MG63 (cell line): Measurements from ENCODE around the gene MEF2D. TPM values are rescaled to one million over a fixed set of nuclear protein-coding genes. Genes with fewer than 3 reads are reported as not detected.

Experiments
- DNase-seq: peaks from one replicate; pipeline ENCODE4 v3.0.0-alpha.2; 2020
- H3K27me3 ChIP-seq: fragments of 250-450 bp; sonication (Bioruptor Pico); 2 replicates; pipeline ENCODE4 v1.5.1; 2020; ENCODE audit warnings: mild to moderate bottlenecking, moderate library complexity
- H3K36me3 ChIP-seq: fragments of 250-450 bp; sonication (Bioruptor Pico); 2 replicates; pipeline ENCODE4 v1.5.1; 2020; ENCODE audit warnings: mild to moderate bottlenecking, moderate library complexity
- H3K4me3 ChIP-seq: fragments of 250-450 bp; sonication (Bioruptor Pico); 2 replicates; pipeline ENCODE4 v1.5.1; 2020; ENCODE audit warnings: mild to moderate bottlenecking, moderate library complexity
- H3K9me3 ChIP-seq: fragments of 250-450 bp; sonication (Bioruptor Pico); 2 replicates; pipeline ENCODE4 v1.5.1; 2020; ENCODE audit warnings: mild to moderate bottlenecking, moderate library complexity
- total RNA-seq: library from RNA; depleted of rRNA; stranded (reverse); fragments of >200 nt; shearing (Covaris generic); gene quantifications from 2 replicates; pipeline ENCODE4 v1.2.3, GENCODE V29; 2014; ENCODE audit warnings: low replicate concordance; rRNA removed

MEF2D gene
- 3.4 and 11.7 TPM in 2 replicates for total RNA-seq

DNA sequence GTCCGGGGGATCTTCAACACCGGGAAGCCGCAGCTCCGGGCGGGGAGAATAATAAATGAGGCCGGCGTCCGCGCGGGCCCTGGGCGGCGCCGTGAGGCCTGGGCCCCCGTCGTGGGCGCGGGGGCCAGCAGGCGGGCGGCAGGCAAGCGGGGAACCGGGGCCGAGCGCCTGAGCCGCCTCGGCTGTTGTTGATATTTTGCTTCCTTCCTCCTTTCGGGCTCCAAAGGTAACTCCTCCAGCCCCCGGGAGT, at the start of gene MEF2D:
Gene MEF2D, minus strand, starts transcription at position 233 of the 250 bp plus-strand sequence. CDS start 17,483 bp downstream, outside the sequence.
- Histone ChIP-seq H3K27me3 (no peaks in the 10 kb centered on the region), H3K4me3 (peak within 1 kb of the TSS; percentile 84), H3K36me3 (peaks cover 18% of the 10 kb centered on the region), H3K9me3 (no peaks in the 10 kb centered on the region)
- no peak for DNase-seq

DNA sequence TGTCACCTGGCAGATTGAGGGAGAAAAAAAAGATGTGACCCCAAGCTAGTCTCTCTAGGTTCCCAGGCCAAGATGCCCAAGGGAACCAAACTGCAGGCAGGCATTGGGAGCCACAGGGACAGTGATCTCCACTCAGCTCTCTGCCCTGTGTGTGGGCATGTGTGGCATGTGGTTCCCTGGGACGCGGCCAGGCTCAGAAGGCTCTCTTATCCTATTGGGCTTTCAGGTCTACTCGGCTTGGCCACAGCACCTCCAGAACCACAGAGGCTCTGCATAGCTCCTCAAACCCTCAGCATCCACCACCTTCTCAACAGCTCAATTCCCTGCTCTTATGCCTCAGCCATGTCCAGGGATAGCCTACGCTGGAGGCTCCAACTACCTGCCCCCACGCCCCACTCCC, 49.8 kb upstream of the MEF2D start:
- Histone ChIP-seq H3K9me3 (no peaks in the 10 kb centered on the region), H3K36me3 (peaks cover 83% of the 10 kb centered on the region), H3K4me3 (no peak overlapping the region), H3K27me3 (no peaks in the 10 kb centered on the region)
- DNase-seq: no peak

- no peaks in the 10 kb centered on the region for H3K27me3 ChIP-seq
- H3K4me3 ChIP-seq: no peak overlapping the region
- no peaks in the 10 kb centered on the region for H3K9me3 ChIP-seq
- H3K36me3 ChIP-seq: peaks cover 78% of the 10 kb centered on the region
- DNase-seq: no peak
Observed at GRCh38 chr1:156549831-156550230, 49.3 kb upstream of the MEF2D start.

- Histone ChIP-seq H3K36me3 (peaks cover 73% of the 10 kb centered on the region), H3K9me3 (no peaks in the 10 kb centered on the region), H3K4me3 (no peak overlapping the region), H3K27me3 (no peaks in the 10 kb centered on the region)
- DNase-seq: no peak
Observed at GRCh38 chr1:156549390-156549789, 48.8 kb upstream of the MEF2D start.

GRCh38 chr1:156547982-156548381, 47.4 kb upstream of the MEF2D start:
- Histone ChIP-seq H3K36me3 (peaks cover 79% of the 10 kb centered on the region), H3K4me3 (no peak overlapping the region), H3K9me3 (no peaks in the 10 kb centered on the region), H3K27me3 (no peaks in the 10 kb centered on the region)
- DNase-seq: no peak

DNA sequence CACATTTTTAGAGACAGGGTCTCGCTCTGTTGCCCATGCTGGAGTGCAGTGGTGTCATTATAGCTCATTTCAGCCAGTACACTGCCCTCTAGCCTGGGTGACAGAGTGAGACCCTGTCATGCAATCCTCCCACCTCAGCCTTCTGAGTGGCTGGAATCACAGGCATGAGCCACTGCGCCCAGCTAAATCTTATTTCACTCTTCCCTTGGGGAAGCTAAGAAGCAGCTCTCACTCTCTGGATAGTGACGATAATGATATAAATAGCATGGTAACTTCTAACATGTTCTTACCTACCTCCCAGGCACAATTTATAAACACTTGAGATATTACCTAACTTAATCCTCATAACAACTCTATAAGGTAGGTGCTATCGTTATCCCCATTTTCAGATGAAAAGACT, 46.9 kb upstream of the MEF2D start:
- Histone ChIP-seq H3K4me3 (no peak overlapping the region), H3K27me3 (no peaks in the 10 kb centered on the region), H3K9me3 (no peaks in the 10 kb centered on the region), H3K36me3 (peaks cover 79% of the 10 kb centered on the region)
- no peak for DNase-seq

GRCh38 chr1:156546267-156546666, 45.7 kb upstream of the MEF2D start:
- no peak for DNase-seq
- no peak overlapping the region for H3K4me3 ChIP-seq
- peaks cover 79% of the 10 kb centered on the region for H3K36me3 ChIP-seq
- no peaks in the 10 kb centered on the region for H3K27me3 ChIP-seq
- no peaks in the 10 kb centered on the region for H3K9me3 ChIP-seq

- Histone ChIP-seq H3K36me3 (peaks cover 77% of the 10 kb centered on the region), H3K4me3 (no peak overlapping the region)
Observed at GRCh38 chr1:156544592-156545102, 44.1 kb upstream of the MEF2D start.

DNA sequence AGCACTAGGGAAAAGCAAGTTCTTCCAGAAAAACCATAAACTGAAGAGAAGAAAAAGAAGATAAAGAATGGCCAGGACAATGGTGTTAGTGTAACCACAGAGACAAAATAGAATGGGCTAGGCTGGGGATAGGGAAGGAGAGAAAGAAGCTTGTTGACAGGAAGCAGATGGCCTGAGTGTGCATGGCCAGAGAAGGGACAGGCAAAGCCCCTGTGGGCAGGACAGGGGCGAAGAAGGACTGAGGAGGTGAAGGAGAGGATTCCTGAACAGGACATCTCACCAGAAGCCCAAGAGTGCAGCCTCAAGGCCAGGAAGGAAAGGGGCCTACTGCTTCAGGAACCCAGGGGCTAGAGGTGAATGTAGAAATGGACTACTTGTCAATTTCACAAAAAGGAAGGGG, 42.5 kb upstream of the MEF2D start:
- Histone ChIP-seq H3K4me3 (no peak overlapping the region), H3K36me3 (peaks cover 80% of the 10 kb centered on the region), H3K9me3 (no peaks in the 10 kb centered on the region), H3K27me3 (no peaks in the 10 kb centered on the region)
- DNase-seq: no peak

More at GRCh38 chr1:156544592-156545102, 44.1 kb upstream of the MEF2D start:
- Histone ChIP-seq H3K27me3 (no peaks in the 10 kb centered on the region), H3K9me3 (no peaks in the 10 kb centered on the region)
- no peak for DNase-seq

- Histone ChIP-seq H3K4me3 (no peak overlapping the region), H3K9me3 (no peaks in the 10 kb centered on the region), H3K36me3 (peaks cover 78% of the 10 kb centered on the region), H3K27me3 (no peaks in the 10 kb centered on the region)
- no peak for DNase-seq
Observed at GRCh38 chr1:156540955-156541354, 40.4 kb upstream of the MEF2D start.

- Histone ChIP-seq H3K4me3 (no peak overlapping the region), H3K27me3 (no peaks in the 10 kb centered on the region), H3K36me3 (peaks cover 89% of the 10 kb centered on the region), H3K9me3 (no peaks in the 10 kb centered on the region)
- DNase-seq: no peak
Observed at GRCh38 chr1:156539818-156540355, 39.3 kb upstream of the MEF2D start.

- no peak for DNase-seq
- H3K9me3 ChIP-seq: no peaks in the 10 kb centered on the region
- no peak overlapping the region for H3K4me3 ChIP-seq
- peaks cover 94% of the 10 kb centered on the region for H3K36me3 ChIP-seq
- H3K27me3 ChIP-seq: no peaks in the 10 kb centered on the region
Observed at GRCh38 chr1:156538711-156539440, 38.3 kb upstream of the MEF2D start.

GRCh38 chr1:156537027-156537426, 36.5 kb upstream of the MEF2D start:
- H3K9me3 ChIP-seq: no peaks in the 10 kb centered on the region
- peaks cover 94% of the 10 kb centered on the region for H3K36me3 ChIP-seq
- no peak for DNase-seq
- no peak overlapping the region for H3K4me3 ChIP-seq
- H3K27me3 ChIP-seq: no peaks in the 10 kb centered on the region

- Histone ChIP-seq H3K36me3 (peaks cover 88% of the 10 kb centered on the region), H3K9me3 (no peaks in the 10 kb centered on the region), H3K27me3 (no peaks in the 10 kb centered on the region), H3K4me3 (no peak overlapping the region)
- no peak for DNase-seq
Observed at GRCh38 chr1:156534424-156535060, 34.0 kb upstream of the MEF2D start.

GRCh38 chr1:156533568-156534220, 33.1 kb upstream of the MEF2D start:
- no peaks in the 10 kb centered on the region for H3K27me3 ChIP-seq
- no peak overlapping the region for H3K4me3 ChIP-seq
- H3K36me3 ChIP-seq: peaks cover 88% of the 10 kb centered on the region
- no peak for DNase-seq
- H3K9me3 ChIP-seq: no peaks in the 10 kb centered on the region

GRCh38 chr1:156532374-156532773, 31.8 kb upstream of the MEF2D start:
- peaks cover 90% of the 10 kb centered on the region for H3K36me3 ChIP-seq
- H3K9me3 ChIP-seq: no peaks in the 10 kb centered on the region
- no peak overlapping the region for H3K4me3 ChIP-seq
- no peaks in the 10 kb centered on the region for H3K27me3 ChIP-seq
- no peak for DNase-seq

GRCh38 chr1:156530006-156530405, 29.4 kb upstream of the MEF2D start:
- no peak for DNase-seq
- no peaks in the 10 kb centered on the region for H3K9me3 ChIP-seq

More at GRCh38 chr1:156530006-156530405, 29.4 kb upstream of the MEF2D start:
- Histone ChIP-seq H3K27me3 (no peaks in the 10 kb centered on the region), H3K4me3 (no peak overlapping the region), H3K36me3 (peaks cover 88% of the 10 kb centered on the region)
